Measurements from ENCODE around the gene MS4A15. TPM values are rescaled to one million over a fixed set of nuclear protein-coding genes. Genes with fewer than 3 reads are reported as not detected.

The MS4A15 gene
- total and polyA plus RNA-seq, 10 of the 15 experiments (the other 5 are each of a cell fraction or from before 2014, with no cell fraction given): 0.05 to 0.84 (median 0.45) TPM

- intact Hi-C loops (cut with micrococcal nuclease; ENCODE audit: unreplicated experiment): loop anchor here (10.0 kb wide), 3 partner anchors 397 to 573 kb away; partner anchors contain the start of gene VPS37C
- RAD21 ChIA-PET (ENCODE audit: unreplicated experiment): no interaction called here
Measured at GRCh38 chr11:60768202-60768601, 11.5 kb downstream of the MS4A15 start.

More at GRCh38 chr11:60768202-60768601, 11.5 kb downstream of the MS4A15 start:
- CTCF ChIA-PET: interaction anchor here (0.7 to 7.3 kb wide), 2 partner anchors 10 to 119 kb away, joined by 3 to 184 read pairs; no protein-coding TSS in a partner anchor
- H3K9ac ChIP-seq (ENCODE audit: control insufficient read depth, insufficient read depth, low read length): no peak overlapping the region
- SMC1A ChIA-PET (ENCODE audit: uncharacterized antibody, unreplicated experiment): no interaction called here
- peaks cover 38% of the 10 kb centered on the region for H3K4me1 ChIP-seq (ENCODE audit: control insufficient read depth, insufficient read depth, low read length)
- DNase-seq (ENCODE audit: low read depth, low spot score): no peak
- no peaks in the 10 kb centered on the region for H3K27me3 ChIP-seq (replicated peaks in 1 of 2; ENCODE audit: control insufficient read depth in 2 of 2, insufficient read depth in 2 of 2, low read length in 1 of 2)
- ATAC-seq: no peak
- no peak overlapping the region for H3K4me3 ChIP-seq
- no peaks in the 10 kb centered on the region for H3K36me3 ChIP-seq (ENCODE audit: control insufficient read depth in 2 of 2, insufficient read depth in 2 of 2, low read length in 1 of 2)
- no peaks in the 10 kb centered on the region; the same call in 1 of the 2 replicates for H4K20me1 ChIP-seq (ENCODE audit: control insufficient read depth, insufficient read depth)
- no peak overlapping the region for H3K4me2 ChIP-seq (ENCODE audit: control insufficient read depth, insufficient read depth)
- no peak overlapping the region; the same call in 1 of the 2 replicates for H2AFZ ChIP-seq (ENCODE audit: control insufficient read depth, low read depth, low read length)
- POLR2A ChIA-PET: no interaction called here
- peaks cover 1% of the 10 kb centered on the region; the same call in 2 of the 3 replicates for H3K9me3 ChIP-seq (replicated peaks; ENCODE audit: control insufficient read depth, insufficient read depth, low read length)
- no peak for TF ChIP-seq E2F8 (IDR thresholded peaks at IDR 0.05; ENCODE audit: low read depth, partially characterized antibody)
- TF ChIP-seq ETV6 (conservative IDR thresholded peaks at IDR 0.05 in 1 of 2, IDR thresholded peaks at IDR 0.05 in 1 of 2; ENCODE audit: borderline replicate concordance in 1 of 2, low read depth in 1 of 2): no peak
- no peak for TF ChIP-seq ZNF592 (IDR thresholded peaks at IDR 0.05)
- TF ChIP-seq E2F4 (IDR thresholded peaks at IDR 0.05; ENCODE audit: low read depth, low read length): no peak
- no peak for FAIRE-seq
- in situ Hi-C loops (cut with MboI): loop anchor here (10.0 to 25.0 kb wide), 2 partner anchors 403 to 1581 kb away; no protein-coding TSS in a partner anchor
- no peaks in the 10 kb centered on the region for H3K79me2 ChIP-seq (ENCODE audit: control insufficient read depth, insufficient read depth, low read length)
- no TSS peak for BruUV-seq (replicated peaks)
- 88% methylated on average over 8 of the region's 8 CpGs for WGBS (ENCODE audit: insufficient coverage, insufficient replicate concordance, low lambda C conversion rate, missing lambda C conversion rate)
- H3K27ac ChIP-seq (ENCODE audit: control insufficient read depth, insufficient read depth): no peak overlapping the region

Data from GM12878 (cell line).